ENCODE measurements around the gene CHMP4B. TPM values are rescaled to one million over a fixed set of nuclear protein-coding genes. Genes with fewer than 3 reads are reported as not detected.
A peak's percentile ranks its signal among the peaks of the same experiment; 100 is the strongest.

CHMP4B gene
- total RNA-seq, 1 donor from 2014 or later = 42.8 TPM

GRCh38 chr20:33859751-33860150 is 48.6 kb downstream of the CHMP4B start:
- TF ChIP-seq CTCF (IDR thresholded peaks at IDR 0.05) = no peak
- no peak for DNase-seq (ENCODE audit: low spot score in 2 of 2)
- no peaks in the 10 kb centered on the region for H3K9me3 ChIP-seq
- H3K27ac ChIP-seq = no peak overlapping the region
- no peak overlapping the region for H3K4me3 ChIP-seq
- H3K4me1 ChIP-seq = peaks cover 4 to 5% of the 10 kb centered on the region in 2 donors
- H3K36me3 ChIP-seq = peaks cover 16 to 24% of the 10 kb centered on the region in 2 donors
- intact Hi-C loops (cut with DNase I) = no loop called here
- no peaks in the 10 kb centered on the region for H3K27me3 ChIP-seq

GRCh38 chr20:33861458-33861857 is 50.3 kb downstream of the CHMP4B start:
- Histone ChIP-seq H3K27ac (no peak overlapping the region), H3K4me1 (peaks cover 4 to 5% of the 10 kb centered on the region in 2 donors), H3K36me3 (peaks cover 3 to 7% of the 10 kb centered on the region in 2 donors), H3K9me3 (no peaks in the 10 kb centered on the region), H3K27me3 (no peaks in the 10 kb centered on the region), H3K4me3 (no peak overlapping the region)
- DNase-seq (ENCODE audit: low spot score in 2 of 2) = no peak
- intact Hi-C loops (cut with DNase I) = no loop called here
- TF ChIP-seq CTCF (IDR thresholded peaks at IDR 0.05) = no peak

GRCh38 chr20:33862709-33863403 is 51.7 kb downstream of the CHMP4B start:
- Histone ChIP-seq H3K9me3 (no peaks in the 10 kb centered on the region), H3K4me3 (peak overlapping the region in 1 of 2 donors; percentile 20), H3K36me3 (no peaks in the 10 kb centered on the region), H3K27me3 (no peaks in the 10 kb centered on the region), H3K27ac (no peak overlapping the region), H3K4me1 (peaks cover 4 to 5% of the 10 kb centered on the region in 2 donors)
- DNase-seq (ENCODE audit: low spot score in 2 of 2) = peak in 1 of 2 donors; percentile 68
- peak; percentile 60 to 81 (median 62) for TF ChIP-seq CTCF (IDR thresholded peaks at IDR 0.05)
- intact Hi-C loops (cut with DNase I) = loop anchor here (1.0 to 2.0 kb wide), 3 partner anchors 132 to 266 kb away; no protein-coding TSS in a partner anchor

GRCh38 chr20:33863440-33864323 is 52.5 kb downstream of the CHMP4B start:
- intact Hi-C loops (cut with DNase I) = loop anchor here (1.0 to 2.0 kb wide), 2 partner anchors 131 to 266 kb away; no protein-coding TSS in a partner anchor

More at GRCh38 chr20:33863440-33864323, 52.5 kb downstream of the CHMP4B start:
- Histone ChIP-seq H3K4me3 (no peak overlapping the region), H3K9me3 (no peaks in the 10 kb centered on the region), H3K4me1 (peaks cover 4 to 5% of the 10 kb centered on the region in 2 donors), H3K27me3 (no peaks in the 10 kb centered on the region), H3K27ac (no peak overlapping the region), H3K36me3 (no peaks in the 10 kb centered on the region)
- DNase-seq (ENCODE audit: low spot score in 2 of 2) = no peak
- TF ChIP-seq CTCF (IDR thresholded peaks at IDR 0.05) = no peak

Measured in ascending aorta (tissue), 2 donors.